Measurements from ENCODE around the gene PPP1R1B.

The PPP1R1B gene

DNA sequence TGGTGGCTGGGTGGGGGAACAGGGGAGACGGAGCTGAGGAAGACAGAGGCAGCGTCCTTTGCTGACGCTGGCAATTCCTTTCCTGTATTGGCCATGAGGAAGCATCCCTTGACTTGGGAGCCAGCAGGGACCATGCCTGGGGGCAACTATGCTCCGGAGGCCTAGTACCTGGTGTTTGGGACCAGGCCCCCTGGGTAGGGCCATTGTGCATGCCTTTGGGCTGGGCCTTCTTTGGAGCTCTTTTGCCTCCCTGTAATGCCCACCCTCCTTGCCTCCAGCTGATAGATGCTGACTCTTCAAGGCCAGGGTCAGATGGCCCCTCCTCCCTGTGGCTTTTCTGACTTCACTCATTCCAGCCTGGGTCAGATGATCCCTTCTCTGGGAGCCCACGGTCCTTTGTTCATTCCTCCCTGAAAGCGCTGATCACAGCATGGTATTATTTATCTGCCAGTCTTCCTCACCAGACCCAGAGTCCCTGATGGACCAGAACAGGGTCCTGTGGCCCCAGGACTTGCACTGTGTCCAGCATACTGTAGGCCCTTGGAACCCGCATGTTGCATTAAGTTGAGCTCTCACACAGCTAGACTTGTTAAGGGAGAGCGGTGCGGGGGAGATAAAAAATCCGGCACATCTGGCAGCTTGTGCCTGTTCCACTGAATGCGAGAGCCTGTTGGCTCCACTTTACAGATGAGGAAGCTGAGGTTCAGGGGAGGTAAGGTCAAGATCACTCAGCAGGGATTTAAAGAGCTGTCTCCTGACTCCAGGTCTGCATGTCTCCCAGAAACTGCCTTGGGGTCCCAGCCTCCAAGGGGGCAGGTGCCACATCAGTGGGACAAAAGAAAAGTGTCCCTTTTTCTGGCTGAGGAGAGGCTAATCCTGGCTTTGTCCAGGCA lies 13.1 kb downstream of the PPP1R1B start:
- Histone ChIP-seq H3K9ac (ENCODE audit: low read length in 5 of 5) (peak overlapping the region in 4 of 5 donors; percentile 32 to 60 (median 47)), H3K9me3 (ENCODE audit: control insufficient read depth in 5 of 5, low read length in 5 of 5) (no peaks in the 10 kb centered on the region)

DNA sequence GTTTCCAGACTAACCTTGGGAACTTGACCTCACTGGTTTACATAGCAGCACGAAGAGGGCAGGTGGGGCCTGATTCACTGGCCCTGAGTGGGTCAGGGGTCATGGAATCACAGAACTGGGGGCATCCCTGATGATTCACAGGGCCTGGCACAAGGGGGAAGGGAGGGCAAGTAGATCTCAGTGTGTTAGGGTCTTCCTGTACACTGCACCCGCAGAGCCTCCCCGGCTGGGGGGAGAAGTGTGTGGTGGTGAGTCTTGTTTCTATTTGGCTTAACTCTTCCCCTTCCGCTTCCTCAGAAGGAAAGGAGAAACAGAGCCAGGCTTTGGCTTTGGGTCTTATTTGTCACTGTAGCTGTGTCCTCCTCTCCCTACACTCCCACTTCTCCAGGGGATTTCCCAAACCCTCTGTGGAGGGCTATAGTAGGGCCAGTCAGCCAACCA lies 13.9 kb downstream of the PPP1R1B start:
- H3K4me1 ChIP-seq (ENCODE audit: control insufficient read depth in 5 of 5, insufficient read depth in 5 of 5, low read length in 5 of 5): peaks cover 18 to 75% (median 66%) of the 10 kb centered on the region in 5 donors
- no peaks in the 10 kb centered on the region for H3K9me3 ChIP-seq (ENCODE audit: control insufficient read depth in 5 of 5, low read length in 5 of 5)
- H3K36me3 ChIP-seq (ENCODE audit: control insufficient read depth in 5 of 5, insufficient read depth in 5 of 5, low read length in 5 of 5): peaks cover 0 to 14% (median 0%) of the 10 kb centered on the region in 5 donors
- H3K27ac ChIP-seq (ENCODE audit: low read depth, low read length): no peak overlapping the region
- no peaks in the 10 kb centered on the region for H3K27me3 ChIP-seq (ENCODE audit: control insufficient read depth in 5 of 5, insufficient read depth in 4 of 5, low read length in 5 of 5)
- H3K4me3 ChIP-seq (ENCODE audit: low read depth in 1 of 5, low read length in 5 of 5): no peak overlapping the region
- peak overlapping the region in 2 of 5 donors; percentile 21 to 39 for H3K9ac ChIP-seq (ENCODE audit: low read length in 5 of 5)

More for the DNA sequence above, 13.1 kb downstream of the PPP1R1B start:
- H3K27me3 ChIP-seq (ENCODE audit: control insufficient read depth in 5 of 5, insufficient read depth in 4 of 5, low read length in 5 of 5): no peaks in the 10 kb centered on the region
- H3K4me3 ChIP-seq (ENCODE audit: low read depth in 1 of 5, low read length in 5 of 5): no peak overlapping the region
- peak overlapping the region; percentile 16 for H3K27ac ChIP-seq (ENCODE audit: low read depth, low read length)
- peaks cover 0 to 15% (median 0%) of the 10 kb centered on the region in 5 donors for H3K36me3 ChIP-seq (ENCODE audit: control insufficient read depth in 5 of 5, insufficient read depth in 5 of 5, low read length in 5 of 5)
- peaks cover 18 to 77% (median 66%) of the 10 kb centered on the region in 5 donors for H3K4me1 ChIP-seq (ENCODE audit: control insufficient read depth in 5 of 5, insufficient read depth in 5 of 5, low read length in 5 of 5)

DNA sequence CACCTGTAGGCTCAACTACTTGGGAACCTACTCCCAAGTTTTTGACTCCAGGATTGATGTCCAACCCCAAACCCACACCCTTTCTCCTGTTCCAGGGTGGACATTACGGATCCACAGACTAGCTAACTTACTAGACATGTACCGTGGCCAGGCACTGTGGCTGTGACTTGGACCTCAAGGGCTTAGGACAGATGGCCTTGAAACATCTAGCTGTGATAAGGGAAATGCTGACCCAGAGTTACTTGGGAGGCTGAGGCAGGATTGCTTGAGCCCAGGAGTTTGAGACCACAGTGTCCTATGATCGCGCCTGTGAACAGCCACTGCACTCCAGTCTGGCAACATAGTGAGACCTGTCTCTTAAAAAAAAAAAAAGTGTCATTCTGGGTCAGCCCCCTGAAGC lies 14.3 kb downstream of the PPP1R1B start:
- peaks cover 18 to 71% (median 65%) of the 10 kb centered on the region in 5 donors for H3K4me1 ChIP-seq (ENCODE audit: control insufficient read depth in 5 of 5, insufficient read depth in 5 of 5, low read length in 5 of 5)
- H3K27me3 ChIP-seq (ENCODE audit: control insufficient read depth in 5 of 5, insufficient read depth in 4 of 5, low read length in 5 of 5): no peaks in the 10 kb centered on the region
- H3K36me3 ChIP-seq (ENCODE audit: control insufficient read depth in 5 of 5, insufficient read depth in 5 of 5, low read length in 5 of 5): peaks cover 0 to 11% (median under 1%) of the 10 kb centered on the region in 5 donors
- peak overlapping the region in 2 of 5 donors; percentile 21 to 39 for H3K9ac ChIP-seq (ENCODE audit: low read length in 5 of 5)
- H3K27ac ChIP-seq (ENCODE audit: low read depth, low read length): no peak overlapping the region
- no peaks in the 10 kb centered on the region for H3K9me3 ChIP-seq (ENCODE audit: control insufficient read depth in 5 of 5, low read length in 5 of 5)
- no peak overlapping the region for H3K4me3 ChIP-seq (ENCODE audit: low read depth in 1 of 5, low read length in 5 of 5)

DNA sequence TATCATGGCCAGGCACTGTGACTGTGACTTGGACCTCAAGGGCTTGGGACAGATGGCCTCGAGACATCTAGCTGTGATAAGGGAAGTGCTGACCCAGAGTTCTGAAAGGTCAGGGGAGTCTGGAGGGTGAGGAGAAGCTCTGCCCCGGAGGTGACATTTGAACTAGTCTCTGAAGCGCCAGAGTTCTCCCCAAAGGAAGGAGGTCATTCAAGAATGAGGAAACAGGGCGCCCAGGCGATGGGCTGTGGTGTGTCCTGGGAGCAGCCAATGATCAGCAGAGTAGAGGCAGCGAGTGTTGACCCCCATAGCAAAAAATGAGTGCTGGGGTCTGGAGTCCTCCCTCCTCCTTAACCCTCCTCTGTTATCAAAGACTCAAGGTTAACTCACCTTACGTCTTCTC lies 15.1 kb downstream of the PPP1R1B start:
- Histone ChIP-seq H3K4me1 (ENCODE audit: control insufficient read depth in 5 of 5, insufficient read depth in 5 of 5, low read length in 5 of 5) (peaks cover 16 to 64% (median 57%) of the 10 kb centered on the region in 5 donors), H3K27ac (ENCODE audit: low read depth, low read length) (no peak overlapping the region)

DNA sequence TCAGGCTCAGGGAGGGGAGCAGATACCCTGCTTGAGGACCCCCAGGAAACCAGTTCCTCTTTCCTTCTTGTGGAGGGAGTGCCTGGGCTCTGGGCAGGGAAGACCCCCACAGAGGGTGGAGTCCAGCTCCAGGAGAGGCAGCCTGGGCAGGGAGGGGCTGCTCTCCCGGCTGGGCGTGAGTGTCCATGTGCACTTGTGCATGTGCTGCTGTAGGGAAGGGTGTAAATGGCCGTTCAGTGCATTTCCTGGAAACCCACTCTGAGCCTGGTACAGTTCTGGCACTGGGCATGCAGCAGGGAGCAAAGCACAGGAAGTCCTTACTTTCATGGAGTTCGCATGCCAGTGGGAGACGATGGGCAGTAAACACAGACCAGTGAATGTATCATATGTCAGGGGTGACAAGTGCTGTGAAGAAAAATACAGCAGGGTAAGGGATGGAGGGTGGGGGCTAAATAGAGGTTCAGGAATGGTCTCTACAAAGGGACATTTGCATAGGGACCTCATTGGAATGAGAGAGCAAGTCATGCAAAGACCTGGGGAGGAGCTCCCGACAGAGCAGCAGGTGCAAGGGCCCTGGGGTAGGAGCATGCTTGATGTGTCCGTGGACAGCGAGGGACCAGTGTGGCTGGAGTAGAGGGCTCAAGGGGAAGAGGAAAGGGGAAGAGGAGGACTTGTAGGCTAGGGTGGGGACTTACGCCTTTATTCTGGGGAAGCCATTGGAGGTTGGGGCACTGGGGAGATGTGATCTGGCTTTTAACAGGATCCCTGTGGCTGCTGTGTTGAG lies 15.7 kb downstream of the PPP1R1B start:
- Histone ChIP-seq H3K27ac (ENCODE audit: low read depth, low read length) (no peak overlapping the region), H3K4me1 (ENCODE audit: control insufficient read depth in 5 of 5, insufficient read depth in 5 of 5, low read length in 5 of 5) (peaks cover 16 to 62% (median 54%) of the 10 kb centered on the region in 5 donors), H3K9ac (ENCODE audit: low read length in 5 of 5) (peak overlapping the region in 1 of 5 donors; percentile 14), H3K27me3 (ENCODE audit: control insufficient read depth in 5 of 5, insufficient read depth in 4 of 5, low read length in 5 of 5) (no peaks in the 10 kb centered on the region), H3K36me3 (ENCODE audit: control insufficient read depth in 5 of 5, insufficient read depth in 5 of 5, low read length in 5 of 5) (peaks cover 0 to 14% (median 4%) of the 10 kb centered on the region in 5 donors), H3K9me3 (ENCODE audit: control insufficient read depth in 5 of 5, low read length in 5 of 5) (no peaks in the 10 kb centered on the region), H3K4me3 (ENCODE audit: low read depth in 1 of 5, low read length in 5 of 5) (no peak overlapping the region)

More for the DNA sequence above, 15.1 kb downstream of the PPP1R1B start:
- Histone ChIP-seq H3K9me3 (ENCODE audit: control insufficient read depth in 5 of 5, low read length in 5 of 5) (no peaks in the 10 kb centered on the region), H3K4me3 (ENCODE audit: low read depth in 1 of 5, low read length in 5 of 5) (no peak overlapping the region), H3K27me3 (ENCODE audit: control insufficient read depth in 5 of 5, insufficient read depth in 4 of 5, low read length in 5 of 5) (no peaks in the 10 kb centered on the region), H3K36me3 (ENCODE audit: control insufficient read depth in 5 of 5, insufficient read depth in 5 of 5, low read length in 5 of 5) (peaks cover 0 to 14% (median 2%) of the 10 kb centered on the region in 5 donors), H3K9ac (ENCODE audit: low read length in 5 of 5) (peak overlapping the region in 1 of 5 donors; percentile 14)

DNA sequence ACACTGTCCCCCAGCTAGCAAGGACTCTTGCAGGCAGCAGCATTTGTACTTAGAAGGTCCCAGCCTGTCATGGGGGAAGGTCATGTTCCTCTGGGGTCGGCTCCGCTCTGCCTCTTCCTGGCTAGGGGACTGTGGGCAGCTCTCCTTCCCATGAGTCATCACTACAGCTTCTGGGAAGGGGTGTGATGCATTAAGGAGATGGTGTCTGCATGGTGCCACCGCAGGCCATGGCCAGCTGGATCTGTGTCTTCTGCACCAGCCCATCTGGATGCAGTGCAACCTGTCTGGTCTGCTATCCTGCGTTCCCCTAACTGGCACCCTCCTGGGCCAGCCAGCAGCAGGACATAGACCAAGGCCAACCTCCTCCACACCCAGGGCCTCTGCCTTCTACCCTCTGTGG lies 16.5 kb downstream of the PPP1R1B start:
- Histone ChIP-seq H3K27me3 (ENCODE audit: control insufficient read depth in 5 of 5, insufficient read depth in 4 of 5, low read length in 5 of 5) (no peaks in the 10 kb centered on the region), H3K9ac (ENCODE audit: low read length in 5 of 5) (peak overlapping the region in 1 of 5 donors; percentile 26), H3K27ac (ENCODE audit: low read depth, low read length) (no peak overlapping the region), H3K36me3 (ENCODE audit: control insufficient read depth in 5 of 5, insufficient read depth in 5 of 5, low read length in 5 of 5) (peaks cover 0 to 14% (median 4%) of the 10 kb centered on the region in 5 donors), H3K4me1 (ENCODE audit: control insufficient read depth in 5 of 5, insufficient read depth in 5 of 5, low read length in 5 of 5) (peaks cover 9 to 54% (median 46%) of the 10 kb centered on the region in 5 donors), H3K4me3 (ENCODE audit: low read depth in 1 of 5, low read length in 5 of 5) (no peak overlapping the region), H3K9me3 (ENCODE audit: control insufficient read depth in 5 of 5, low read length in 5 of 5) (no peaks in the 10 kb centered on the region)

DNA sequence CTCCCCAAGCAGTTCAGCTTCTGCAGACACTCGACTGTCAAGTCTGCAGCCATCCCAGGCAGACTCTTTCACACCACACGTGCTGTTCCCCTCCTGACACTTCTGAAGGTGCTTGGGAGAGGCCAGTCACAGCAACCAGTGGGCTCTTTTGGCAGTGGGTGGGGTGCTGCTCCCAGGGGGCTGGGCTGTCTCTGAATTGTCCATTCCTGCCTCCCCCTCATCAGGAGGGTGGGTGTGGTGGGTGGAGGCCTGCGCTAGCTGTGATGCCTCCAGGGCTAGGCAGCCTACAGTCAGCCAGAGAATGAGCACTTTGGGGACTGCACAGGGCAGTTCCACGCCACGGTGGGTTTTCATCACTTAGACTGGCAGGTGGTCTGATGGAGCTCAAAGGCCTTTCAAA lies 20.5 kb downstream of the PPP1R1B start:
- Histone ChIP-seq H3K4me1 (ENCODE audit: control insufficient read depth in 5 of 5, insufficient read depth in 5 of 5, low read length in 5 of 5) (peaks cover 0 to 14% (median 9%) of the 10 kb centered on the region in 5 donors), H3K4me3 (ENCODE audit: low read depth in 1 of 5, low read length in 5 of 5) (no peak overlapping the region), H3K27ac (ENCODE audit: low read depth, low read length) (no peak overlapping the region), H3K36me3 (ENCODE audit: control insufficient read depth in 5 of 5, insufficient read depth in 5 of 5, low read length in 5 of 5) (peaks cover 0 to 15% (median 11%) of the 10 kb centered on the region in 5 donors), H3K9me3 (ENCODE audit: control insufficient read depth in 5 of 5, low read length in 5 of 5) (no peaks in the 10 kb centered on the region), H3K27me3 (ENCODE audit: control insufficient read depth in 5 of 5, insufficient read depth in 4 of 5, low read length in 5 of 5) (no peaks in the 10 kb centered on the region), H3K9ac (ENCODE audit: low read length in 5 of 5) (no peak overlapping the region)

DNA sequence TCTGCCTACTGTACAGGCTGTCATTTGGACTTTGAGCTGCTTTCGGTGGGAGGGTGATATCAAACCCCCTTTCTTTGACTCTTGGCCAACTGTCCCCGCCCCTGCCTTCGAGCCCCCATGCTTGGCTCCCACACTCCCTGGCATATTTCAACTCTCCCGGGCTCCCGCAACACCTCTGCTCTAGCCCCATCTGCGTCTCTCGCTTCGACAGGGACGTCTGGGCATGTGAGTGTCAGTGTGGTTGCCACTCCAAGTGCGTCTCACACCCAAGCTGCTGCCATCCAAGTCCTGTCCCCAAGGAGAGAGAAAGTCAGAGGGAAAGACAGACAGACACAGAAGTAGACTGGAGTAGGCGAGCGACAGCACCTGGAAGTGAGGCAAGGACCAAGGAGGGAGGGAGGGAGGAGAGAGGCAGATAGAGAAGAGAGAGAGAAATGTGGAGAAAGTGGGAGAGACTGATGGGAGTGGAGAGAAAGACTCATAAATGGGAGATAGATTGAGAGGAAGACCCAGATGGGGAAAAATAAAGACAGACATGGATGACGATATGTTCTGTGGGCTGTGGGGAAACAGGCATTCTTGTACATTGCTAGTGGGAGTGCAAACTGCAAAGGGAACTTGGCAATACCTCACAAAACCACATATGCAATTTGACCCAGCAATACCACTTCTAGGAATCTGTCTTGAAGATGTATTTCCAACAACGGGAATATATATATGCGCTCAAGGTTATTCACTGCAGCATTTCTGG lies 22.0 kb downstream of the PPP1R1B start:
- Histone ChIP-seq H3K27me3 (ENCODE audit: control insufficient read depth in 5 of 5, insufficient read depth in 4 of 5, low read length in 5 of 5) (no peaks in the 10 kb centered on the region), H3K4me1 (ENCODE audit: control insufficient read depth in 5 of 5, insufficient read depth in 5 of 5, low read length in 5 of 5) (peaks cover 0 to 5% (median 0%) of the 10 kb centered on the region in 5 donors), H3K9me3 (ENCODE audit: control insufficient read depth in 5 of 5, low read length in 5 of 5) (no peaks in the 10 kb centered on the region), H3K27ac (ENCODE audit: low read depth, low read length) (no peak overlapping the region), H3K36me3 (ENCODE audit: control insufficient read depth in 5 of 5, insufficient read depth in 5 of 5, low read length in 5 of 5) (peaks cover 0 to 12% (median 9%) of the 10 kb centered on the region in 5 donors), H3K4me3 (ENCODE audit: low read depth in 1 of 5, low read length in 5 of 5) (no peak overlapping the region), H3K9ac (ENCODE audit: low read length in 5 of 5) (no peak overlapping the region)

DNA sequence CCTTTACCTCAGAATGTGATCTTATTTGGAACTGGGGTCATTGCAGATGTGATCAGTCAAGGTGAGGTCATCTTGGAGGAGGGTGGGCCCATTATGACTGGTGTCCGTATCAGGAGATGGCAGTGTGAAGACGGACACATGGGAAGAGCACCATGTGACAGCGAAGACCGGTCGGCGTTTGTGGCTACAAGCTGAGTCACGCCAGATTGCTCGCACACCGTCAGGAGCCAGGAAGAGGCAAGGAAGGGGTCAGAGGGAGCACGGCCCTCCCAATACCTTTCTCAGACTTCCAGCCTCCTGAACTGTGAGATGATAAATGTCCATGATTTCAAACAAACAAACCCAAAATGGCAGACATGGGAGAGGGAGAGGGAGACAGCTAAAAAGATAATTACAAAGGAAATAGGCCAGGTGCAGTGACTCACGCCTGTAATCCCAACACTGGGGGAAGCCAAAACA lies 23.4 kb downstream of the PPP1R1B start:
- no peak overlapping the region for H3K9ac ChIP-seq (ENCODE audit: low read length in 5 of 5)
- no peak overlapping the region for H3K4me3 ChIP-seq (ENCODE audit: low read depth in 1 of 5, low read length in 5 of 5)
- peaks cover 0 to 7% (median 3%) of the 10 kb centered on the region in 5 donors for H3K4me1 ChIP-seq (ENCODE audit: control insufficient read depth in 5 of 5, insufficient read depth in 5 of 5, low read length in 5 of 5)
- H3K27ac ChIP-seq (ENCODE audit: low read depth, low read length): no peak overlapping the region
- H3K36me3 ChIP-seq (ENCODE audit: control insufficient read depth in 5 of 5, insufficient read depth in 5 of 5, low read length in 5 of 5): peaks cover 0 to 19% (median 11%) of the 10 kb centered on the region in 5 donors
- no peaks in the 10 kb centered on the region for H3K27me3 ChIP-seq (ENCODE audit: control insufficient read depth in 5 of 5, insufficient read depth in 4 of 5, low read length in 5 of 5)
- no peaks in the 10 kb centered on the region for H3K9me3 ChIP-seq (ENCODE audit: control insufficient read depth in 5 of 5, low read length in 5 of 5)

All from subcutaneous abdominal adipose tissue (tissue), 5 donors.